BJ (cell line): ENCODE results near the gene ZNF681. TPM values are rescaled to one million over a fixed set of nuclear protein-coding genes. Genes with fewer than 3 reads are reported as not detected.
"Not testable (repeated sequence)": the region's sequence is repeated elsewhere in the genome, so short reads cannot be mapped to it uniquely, and the experiment has no call there.

Source experiments
- CTCF ChIA-PET: fragments of 350-600 bp; formaldehyde crosslinking; extraction: SDS; loops from one replicate; lab custom pipeline; 2021; ENCODE audit warnings: antibody characterized with exemption, inconsistent platforms; lab: Yijun Ruan, JAX
- POLR2A ChIA-PET: fragments of 300-600 bp; sonication (Branson Sonifier 250); formaldehyde crosslinking; extraction: SDS; loops from one replicate; lab custom pipeline; 2021; ENCODE audit warnings: antibody characterized with exemption; lab: Charles Lee
- DNase-seq: peaks from one replicate; pipeline ENCODE4 v3.0.0-alpha.2; 2011; ENCODE audit warnings: low read depth
- H3K27me3 ChIP-seq: 2 replicates; pipeline ENCODE4 v1.6.0; 2011; ENCODE audit warnings: low read length; ENCODE audit not compliant: control insufficient read depth, insufficient read depth
- H3K36me3 ChIP-seq: 2 replicates; pipeline ENCODE4 v1.5.1; 2011; ENCODE audit warnings: low read length; ENCODE audit not compliant: control insufficient read depth, insufficient read depth
- H3K4me3 ChIP-seq: 2 replicates; pipeline ENCODE4 v1.5.1; 2011; ENCODE audit warnings: low read depth, mild to moderate bottlenecking, control low read depth, low read length
- CTCF ChIP-seq: IDR thresholded peaks from 2 replicates; pipeline ENCODE4 v1.5.1; 2011; ENCODE audit warnings: low read depth, mild to moderate bottlenecking, control low read depth, inconsistent platforms, low read length, moderate library complexity; ENCODE audit not compliant: insufficient read depth
- polyA plus RNA-seq: library from polyadenylated mRNA; depleted of rRNA; stranded (reverse); fragments of >200 nt; gene quantifications from 2 replicates; pipeline ENCODE4 v1.2.3, GENCODE V29; 2011; rRNA removed

The ZNF681 gene
- polyA plus RNA-seq, 1 experiment, result 0.04 TPM

GRCh38 chr19:23709347-23709746 lies 49.3 kb downstream of the ZNF681 start:
- TF ChIP-seq CTCF, result no peak
- H3K4me3 ChIP-seq, result no peak overlapping the region
- DNase-seq, result no peak
- no peaks in the 10 kb centered on the region for H3K36me3 ChIP-seq
- ChIA-PET CTCF (no interaction called here), POLR2A (no interaction called here)
- no peaks in the 10 kb centered on the region for H3K27me3 ChIP-seq

GRCh38 chr19:23706657-23707056 lies 52.0 kb downstream of the ZNF681 start:
- DNase-seq, result no peak
- no peak for TF ChIP-seq CTCF
- no peaks in the 10 kb centered on the region for H3K27me3 ChIP-seq
- CTCF ChIA-PET, result no interaction called here
- H3K4me3 ChIP-seq, result no peak overlapping the region
- no peaks in the 10 kb centered on the region for H3K36me3 ChIP-seq
- POLR2A ChIA-PET, result no interaction called here

GRCh38 chr19:23699521-23699860 lies 59.2 kb downstream of the ZNF681 start:
- Histone ChIP-seq H3K36me3 (no peaks in the 10 kb centered on the region), H3K4me3 (no peak overlapping the region), H3K27me3 (no peaks in the 10 kb centered on the region)
- TF ChIP-seq CTCF, result no peak
- no peak for DNase-seq
- ChIA-PET CTCF (no interaction called here), POLR2A (no interaction called here)

GRCh38 chr19:23698711-23699520 lies 59.8 kb downstream of the ZNF681 start:
- POLR2A ChIA-PET, result no interaction called here
- H3K4me3 ChIP-seq, result no peak overlapping the region
- CTCF ChIA-PET, result no interaction called here
- no peak for DNase-seq
- H3K36me3 ChIP-seq, result no peaks in the 10 kb centered on the region
- TF ChIP-seq CTCF, result no peak
- no peaks in the 10 kb centered on the region for H3K27me3 ChIP-seq

- H3K27me3 ChIP-seq, H3K36me3 ChIP-seq, CTCF ChIA-PET, POLR2A ChIA-PET, DNase-seq, H3K4me3 ChIP-seq: not testable (repeated sequence)
Measured at GRCh38 chr19:23692937-23693336, 65.8 kb downstream of the ZNF681 start.

Other genes starting within 250 kb of the ZNF681 start
- 4.2 TPM in 2 replicates for gene ZNF675, start 71.7 kb downstream of the ZNF681 start, polyA plus RNA-seq
- 1.2 and 1.8 TPM in 2 replicates for gene ZNF726, start 156.0 kb upstream of the ZNF681 start, polyA plus RNA-seq